ENCODE results near the gene ARHGEF19.

- TF ChIP-seq POLR2AphosphoS5 (IDR thresholded peaks at IDR 0.05; ENCODE audit: low read depth, low read length) (peak; percentile 20; the same call in 1 of the 2 replicates), REST (IDR thresholded peaks at IDR 0.05; ENCODE audit: insufficient read depth in 1 of 2, low read depth in 2 of 2, low read length in 1 of 2) (0 out of 4 replicates have a peak, but pooled peaks of 1 of the 2 experiments have one; percentile 28), TCF7L2 (IDR thresholded peaks at IDR 0.05; ENCODE audit: low read depth, low read length) (peak; percentile 7)
- TF ChIP-seq, protein P1, sequence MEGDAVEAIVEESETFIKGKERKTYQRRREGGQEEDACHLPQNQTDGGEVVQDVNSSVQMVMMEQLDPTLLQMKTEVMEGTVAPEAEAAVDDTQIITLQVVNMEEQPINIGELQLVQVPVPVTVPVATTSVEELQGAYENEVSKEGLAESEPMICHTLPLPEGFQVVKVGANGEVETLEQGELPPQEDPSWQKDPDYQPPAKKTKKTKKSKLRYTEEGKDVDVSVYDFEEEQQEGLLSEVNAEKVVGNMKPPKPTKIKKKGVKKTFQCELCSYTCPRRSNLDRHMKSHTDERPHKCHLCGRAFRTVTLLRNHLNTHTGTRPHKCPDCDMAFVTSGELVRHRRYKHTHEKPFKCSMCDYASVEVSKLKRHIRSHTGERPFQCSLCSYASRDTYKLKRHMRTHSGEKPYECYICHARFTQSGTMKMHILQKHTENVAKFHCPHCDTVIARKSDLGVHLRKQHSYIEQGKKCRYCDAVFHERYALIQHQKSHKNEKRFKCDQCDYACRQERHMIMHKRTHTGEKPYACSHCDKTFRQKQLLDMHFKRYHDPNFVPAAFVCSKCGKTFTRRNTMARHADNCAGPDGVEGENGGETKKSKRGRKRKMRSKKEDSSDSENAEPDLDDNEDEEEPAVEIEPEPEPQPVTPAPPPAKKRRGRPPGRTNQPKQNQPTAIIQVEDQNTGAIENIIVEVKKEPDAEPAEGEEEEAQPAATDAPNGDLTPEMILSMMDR (IDR thresholded peaks at IDR 0.05), result no peak
Measured at GRCh38 chr1:16173447-16174260, 38.8 kb downstream of the ARHGEF19 start.

Measured in Panc1 (cell line).